GM23338 (cell line): ENCODE data around the gene THOC2. TPM values are rescaled to one million over a fixed set of nuclear protein-coding genes. Genes with fewer than 3 reads are reported as not detected.

Experiments
- ATAC-seq: fragments of 200-7000 bp; cut with Tn5 transposase; 3 replicates; pipeline ENCODE4 v1.9.1; 2020
- DNase-seq: peaks from one replicate; pipeline ENCODE4 v3.0.0-alpha.2; 2015; ENCODE audit warnings: low spot score
- H2AFZ ChIP-seq: fragments of 200-600 bp; sonication (generic); 2 replicates; pipeline ENCODE4 v1.8.0; 2016; ENCODE audit warnings: antibody characterized with exemption, mild to moderate bottlenecking, moderate library complexity
- H3F3A ChIP-seq: fragments of 200-600 bp; sonication (generic); replicated peaks from 2 replicates; pipeline ENCODE4 v1.8.0; 2017; ENCODE audit warnings: antibody characterized with exemption, mixed run types, low read depth
- H3K27ac ChIP-seq: fragments of 200-600 bp; sonication (generic); 2 replicates; pipeline ENCODE4 v1.6.1; 2016; ENCODE audit warnings: low read depth
- H3K27me3 ChIP-seq: fragments of 200-600 bp; sonication (generic); 2 replicates; pipeline ENCODE4 v1.8.0; 2016; ENCODE audit warnings: mild to moderate bottlenecking, mixed run types, moderate library complexity; ENCODE audit not compliant: insufficient read depth
- H3K36me3 ChIP-seq: fragments of 200-600 bp; sonication (generic); 2 replicates; pipeline ENCODE4 v1.8.0; 2016; ENCODE audit warnings: mild to moderate bottlenecking; ENCODE audit not compliant: insufficient read depth
- H3K4me1 ChIP-seq: fragments of 200-600 bp; sonication (generic); 2 replicates; pipeline ENCODE4 v1.8.0; 2016; ENCODE audit warnings: mild to moderate bottlenecking, moderate library complexity; ENCODE audit not compliant: insufficient read depth
- H3K4me2 ChIP-seq: fragments of 200-600 bp; sonication (generic); 2 replicates; pipeline ENCODE4 v1.7.1; 2017; ENCODE audit warnings: mixed run types
- H3K4me3 ChIP-seq: fragments of 200-600 bp; sonication (generic); 2 replicates; pipeline ENCODE4 v1.6.1; 2016; ENCODE audit warnings: mixed run types
- H3K79me2 ChIP-seq: fragments of 200-600 bp; sonication (generic); replicated peaks from 2 replicates; pipeline ENCODE4 v1.8.0; 2017; ENCODE audit warnings: mild to moderate bottlenecking; ENCODE audit not compliant: insufficient read depth
- H3K9me2 ChIP-seq: fragments of 200-600 bp; sonication (generic); 2 replicates; pipeline ENCODE4 v1.8.0; 2017; ENCODE audit not compliant: insufficient read depth
- H4K20me1 ChIP-seq: fragments of 200-600 bp; sonication (generic); replicated peaks from 2 replicates; pipeline ENCODE4 v1.8.0; 2017; ENCODE audit warnings: mild to moderate bottlenecking; ENCODE audit not compliant: insufficient read depth
- H3K27ac Mint-ChIP-seq: 2 replicates; pipeline ENCODE4 v1.8.0; 2020; ENCODE audit warnings: inconsistent platforms, mild to moderate bottlenecking, moderate library complexity, mixed read lengths
- H3K27me3 Mint-ChIP-seq: 3 replicates; pipeline ENCODE4 v1.8.0; 2022; ENCODE audit warnings: low read depth, mild to moderate bottlenecking, moderate library complexity, mixed read lengths, inconsistent platforms; ENCODE audit not compliant: insufficient read depth, poor library complexity
- H3K36me3 Mint-ChIP-seq: 3 replicates; pipeline ENCODE4 v1.8.0; 2021; ENCODE audit warnings: low read depth, mild to moderate bottlenecking, inconsistent platforms, moderate library complexity, mixed read lengths
- H3K4me1 Mint-ChIP-seq: 3 replicates; pipeline ENCODE4 v1.8.0; 2020; ENCODE audit warnings: mild to moderate bottlenecking, inconsistent platforms, mixed read lengths
- H3K4me3 Mint-ChIP-seq: 3 replicates; pipeline ENCODE4 v1.8.0; 2021; ENCODE audit warnings: moderate library complexity, mild to moderate bottlenecking, inconsistent platforms, mixed read lengths
- H3K9me3 Mint-ChIP-seq: 3 replicates; pipeline ENCODE4 v1.8.0; 2020; ENCODE audit warnings: moderate library complexity, mild to moderate bottlenecking, inconsistent platforms, mixed read lengths
- CREB1 ChIP-seq: fragments of 250-450 bp; sonication (Bioruptor Pico); IDR thresholded peaks from 2 replicates; pipeline ENCODE4 v1.5.0; 2020; ENCODE audit warnings: low read depth, mild to moderate bottlenecking, moderate library complexity
- CTCF ChIP-seq, 2 experiments: fragments of 200-600 bp in 1 of 2; sonication (generic) in 1 of 2; conservative IDR thresholded peaks; 2 replicates each; pipeline versions ENCODE4 v1.5.1 to v1.6.1; 2016 to 2017; ENCODE audit warnings: antibody characterized with exemption in 2 of 2, low read depth in 2 of 2, mild to moderate bottlenecking in 2 of 2, moderate library complexity in 1 of 2
- EZH2 ChIP-seq: fragments of 200-600 bp; sonication (generic); IDR thresholded peaks from one replicate; pipeline ENCODE4 v1.8.0; 2017; ENCODE audit warnings: antibody characterized with exemption, mild to moderate bottlenecking, low read depth; ENCODE audit not compliant: unreplicated experiment
- EZH2phosphoT487 ChIP-seq: fragments of 200-600 bp; sonication (generic); IDR thresholded peaks from one replicate; pipeline ENCODE4 v1.8.1; 2018; ENCODE audit warnings: antibody characterized with exemption; ENCODE audit not compliant: unreplicated experiment
- NANOG ChIP-seq: IDR thresholded peaks from 2 replicates; pipeline ENCODE4 v1.6.1; 2016; ENCODE audit warnings: antibody characterized with exemption, borderline replicate concordance
- REST ChIP-seq: IDR thresholded peaks from one replicate; pipeline ENCODE4 v1.6.1; 2018; ENCODE audit warnings: antibody characterized with exemption; ENCODE audit not compliant: unreplicated experiment
- STAT1 ChIP-seq: IDR thresholded peaks from one replicate; pipeline ENCODE4 v1.6.1; 2016; ENCODE audit warnings: antibody characterized with exemption; ENCODE audit not compliant: unreplicated experiment
- ZNF114 ChIP-seq: fragments of 250-450 bp; sonication (Bioruptor Pico); IDR thresholded peaks from 2 replicates; pipeline ENCODE4 v1.5.0; 2020; ENCODE audit warnings: mild to moderate bottlenecking, moderate library complexity
- ZNF331 ChIP-seq: fragments of 250-450 bp; sonication (Bioruptor Pico); IDR thresholded peaks from 2 replicates; pipeline ENCODE4 v1.5.0; 2020; ENCODE audit warnings: low read depth, mild to moderate bottlenecking, moderate library complexity
- ZNF462 ChIP-seq: fragments of 250-450 bp; sonication (Bioruptor Pico); IDR thresholded peaks from 2 replicates; pipeline ENCODE4 v1.5.0; 2020; ENCODE audit warnings: mild to moderate bottlenecking, moderate library complexity
- polyA plus RNA-seq: library from polyadenylated mRNA; unstranded; fragments of >200 nt; fragmentation: Nextera tagmentation; extraction: Ambion mirVana; gene quantifications from 2 replicates; pipeline ENCODE4 v1.2.1, GENCODE V29; 2016
- total RNA-seq: library from RNA; depleted of rRNA; stranded (reverse); fragments of >200 nt; shearing (Covaris generic); gene quantifications from 2 replicates; pipeline ENCODE4 v1.2.3, GENCODE V29; 2014
- TF ChIP-seq, protein P1 (sequence below): IDR thresholded peaks from 2 replicates; pipeline ENCODE4 v1.6.1; 2016; ENCODE audit warnings: antibody characterized with exemption

THOC2 gene
- total and polyA plus RNA-seq, 2 experiments from 2014 or later, result 86.6 to 138 TPM

- TF ChIP-seq REST (no peak), EZH2 (no peak), ZNF331 (no peak), EZH2phosphoT487 (no peak)
These were observed 44.3 kb downstream of the THOC2 start (continued) for GRCh38 chrX:123688524-123688923.

DNA sequence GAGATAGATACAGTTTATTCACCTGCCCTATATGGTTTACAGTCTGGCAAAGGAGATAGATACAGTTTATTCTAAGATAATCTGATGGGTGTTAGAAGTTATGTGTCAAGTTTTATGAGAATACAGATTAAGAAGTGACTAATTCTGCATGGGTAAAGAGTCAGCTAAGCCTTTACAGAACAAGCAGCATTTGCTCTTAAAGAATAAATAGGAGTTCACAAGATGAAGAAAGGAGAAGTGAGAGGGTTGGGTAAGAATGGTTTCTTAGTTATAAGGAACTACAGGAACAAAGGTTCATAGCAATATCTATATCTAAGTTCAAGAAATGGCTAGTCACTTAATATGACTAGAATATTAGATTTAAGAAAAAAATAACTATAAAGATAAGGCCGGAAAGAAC lies 47.6 kb downstream of the THOC2 start:
- H3K27ac Mint-ChIP-seq, result no peak overlapping the region
- no peak for TF ChIP-seq EZH2phosphoT487
- TF ChIP-seq ZNF114 (CRISPR knock-in tag), result no peak
- no peak for TF ChIP-seq ZNF331
- no peak for TF ChIP-seq EZH2
- TF ChIP-seq, protein P1, sequence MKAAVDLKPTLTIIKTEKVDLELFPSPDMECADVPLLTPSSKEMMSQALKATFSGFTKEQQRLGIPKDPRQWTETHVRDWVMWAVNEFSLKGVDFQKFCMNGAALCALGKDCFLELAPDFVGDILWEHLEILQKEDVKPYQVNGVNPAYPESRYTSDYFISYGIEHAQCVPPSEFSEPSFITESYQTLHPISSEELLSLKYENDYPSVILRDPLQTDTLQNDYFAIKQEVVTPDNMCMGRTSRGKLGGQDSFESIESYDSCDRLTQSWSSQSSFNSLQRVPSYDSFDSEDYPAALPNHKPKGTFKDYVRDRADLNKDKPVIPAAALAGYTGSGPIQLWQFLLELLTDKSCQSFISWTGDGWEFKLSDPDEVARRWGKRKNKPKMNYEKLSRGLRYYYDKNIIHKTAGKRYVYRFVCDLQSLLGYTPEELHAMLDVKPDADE, result no peak
- no peak for TF ChIP-seq CTCF (conservative IDR thresholded peaks at IDR 0.05; ENCODE audit: low read depth in 2 of 2)
- TF ChIP-seq CREB1 (CRISPR knock-in tag), result no peak
- no peak for TF ChIP-seq STAT1
- no peak for TF ChIP-seq NANOG
- no peak for TF ChIP-seq ZNF462 (CRISPR knock-in tag)

More for the DNA sequence above, 47.6 kb downstream of the THOC2 start:
- H3K36me3 ChIP-seq, result no peaks in the 10 kb centered on the region
- no peaks in the 10 kb centered on the region for H3K9me2 ChIP-seq
- no peaks in the 10 kb centered on the region for H4K20me1 ChIP-seq
- H3K36me3 Mint-ChIP-seq, result peaks cover 33% of the 10 kb centered on the region
- H3K27me3 Mint-ChIP-seq, result peaks cover 2% of the 10 kb centered on the region
- H3K4me1 ChIP-seq, result no peaks in the 10 kb centered on the region
- ATAC-seq (no peak), DNase-seq (no peak)
- no peak overlapping the region for H2AFZ ChIP-seq
- H3K27ac ChIP-seq, result no peak overlapping the region
- H3F3A ChIP-seq, result no peaks in the 10 kb centered on the region
- no peaks in the 10 kb centered on the region for H3K79me2 ChIP-seq
- peaks cover 7% of the 10 kb centered on the region for H3K4me1 Mint-ChIP-seq
- no peaks in the 10 kb centered on the region for H3K27me3 ChIP-seq
- H3K9me3 Mint-ChIP-seq, result no peaks in the 10 kb centered on the region
- H3K4me3 Mint-ChIP-seq, result no peak overlapping the region
- H3K4me3 ChIP-seq, result no peak overlapping the region
- no peak overlapping the region for H3K4me2 ChIP-seq
